ENCODE results near the gene LYSMD4. TPM values are rescaled to one million over a fixed set of nuclear protein-coding genes. Genes with fewer than 3 reads are reported as not detected.

Gene LYSMD4
- total RNA-seq, 1 donor from 2014 or later, result 13.2 TPM

- no peak overlapping the region for H3K4me3 ChIP-seq (ENCODE audit: low read depth, low read length)
- DNase-seq (ENCODE audit: low read depth) (no peak), FAIRE-seq (no peak)
- peaks cover 2% of the 10 kb centered on the region for H3K36me3 ChIP-seq (ENCODE audit: control insufficient read depth, insufficient read depth, low read length)
- no peak for TF ChIP-seq CTCF (IDR thresholded peaks at IDR 0.05; ENCODE audit: insufficient read depth, low read length, severe bottlenecking)
- no peaks in the 10 kb centered on the region for H3K27me3 ChIP-seq (ENCODE audit: control insufficient read depth, insufficient read depth, low read length)
Measured at GRCh38 chr15:99681990-99682389, 51.2 kb downstream of the LYSMD4 start.

- peaks cover 3% of the 10 kb centered on the region for H3K36me3 ChIP-seq (ENCODE audit: control insufficient read depth, insufficient read depth, low read length)
- no peaks in the 10 kb centered on the region for H3K27me3 ChIP-seq (ENCODE audit: control insufficient read depth, insufficient read depth, low read length)
- FAIRE-seq (no peak), DNase-seq (ENCODE audit: low read depth) (no peak)
- H3K4me3 ChIP-seq (ENCODE audit: low read depth, low read length), result no peak overlapping the region
- TF ChIP-seq CTCF (IDR thresholded peaks at IDR 0.05; ENCODE audit: insufficient read depth, low read length, severe bottlenecking), result no peak
Measured at GRCh38 chr15:99680276-99680675, 53.0 kb downstream of the LYSMD4 start.

GRCh38 chr15:99677540-99678134, 55.6 kb downstream of the LYSMD4 start:
- no peak for FAIRE-seq
- H3K36me3 ChIP-seq (ENCODE audit: control insufficient read depth, insufficient read depth, low read length), result peaks cover 6% of the 10 kb centered on the region
- H3K27me3 ChIP-seq (ENCODE audit: control insufficient read depth, insufficient read depth, low read length), result no peaks in the 10 kb centered on the region
- H3K4me3 ChIP-seq (ENCODE audit: low read depth, low read length), result no peak overlapping the region
- no peak for DNase-seq (ENCODE audit: low read depth)
- no peak for TF ChIP-seq CTCF (IDR thresholded peaks at IDR 0.05; ENCODE audit: insufficient read depth, low read length, severe bottlenecking)

Other genes with a start within 250 kb of the LYSMD4 start
- 11.1 and 13.4 TPM in 2 replicates for gene MEF2A, start 167.5 kb downstream of the LYSMD4 start, total RNA-seq